H1 (cell line): ENCODE data around the gene SEPTIN7. TPM values are rescaled to one million over a fixed set of nuclear protein-coding genes. Genes with fewer than 3 reads are reported as not detected.

Experiments
- ASH2L ChIP-seq: fragments of 200-600, 300-600 bp; sonication (generic); IDR thresholded peaks from one replicate; pipeline ENCODE4 v1.7.1; 2017; ENCODE audit warnings: low read length
- BCL11A ChIP-seq, 2 experiments: IDR thresholded peaks; one replicate each; pipeline ENCODE4 v1.6.1; 2011; ENCODE audit warnings: low read depth in 2 of 2, low read length in 2 of 2, mild to moderate bottlenecking in 2 of 2
- CBX5 ChIP-seq: fragments of 300-800, 300-1000 bp; sonication (generic); IDR thresholded peaks from 2 replicates; pipeline ENCODE4 v1.7.1; 2016; ENCODE audit warnings: antibody characterized with exemption, low read length, low read depth
- CREB1 ChIP-seq: IDR thresholded peaks from 2 replicates; pipeline ENCODE4 v1.6.1; 2012; ENCODE audit warnings: inconsistent platforms
- CTBP2 ChIP-seq: IDR thresholded peaks from 2 replicates; pipeline ENCODE4 v1.7.0; 2011; ENCODE audit warnings: borderline replicate concordance, mild to moderate bottlenecking, moderate library complexity, mixed read lengths, low read length; ENCODE audit not compliant: insufficient read depth, insufficient read length
- EP300 ChIP-seq, 2 experiments: IDR thresholded peaks; 1 replicate in 1 of 2; 2 replicates in 1 of 2; pipeline ENCODE4 v1.6.1; 2011 to 2012; ENCODE audit warnings: low read depth in 2 of 2, low read length in 2 of 2, mild to moderate bottlenecking in 2 of 2, borderline replicate concordance in 1 of 2, inconsistent platforms in 1 of 2, moderate library complexity in 1 of 2
- EZH2 ChIP-seq: fragments of 200-600 bp; sonication (generic); IDR thresholded peaks from 2 replicates; pipeline ENCODE4 v1.7.1; 2012; ENCODE audit warnings: low read depth, mild to moderate bottlenecking, moderate library complexity, low read length, inconsistent platforms; ENCODE audit not compliant: severe bottlenecking
- GTF2F1 ChIP-seq: IDR thresholded peaks from 2 replicates; pipeline ENCODE4 v1.6.1; 2012; ENCODE audit warnings: low read depth, low read length, improper control_type of control experiment, borderline replicate concordance
- HDAC2 ChIP-seq, 2 experiments: fragments of 300-600 bp in 1 of 2; sonication (generic) in 1 of 2; IDR thresholded peaks; 2 replicates each; pipeline ENCODE4 v1.6.1; 2011 to 2012; ENCODE audit warnings: low read depth in 2 of 2, low read length in 2 of 2, mild to moderate bottlenecking in 2 of 2, moderate library complexity in 2 of 2, borderline replicate concordance in 1 of 2, inconsistent platforms in 1 of 2
- JUND ChIP-seq: IDR thresholded peaks from 2 replicates; pipeline ENCODE4 v1.6.1; 2011; ENCODE audit warnings: mild to moderate bottlenecking, improper control_type of control experiment, low read length
- KDM1A ChIP-seq: fragments of 200-600, 300-600 bp; sonication (generic); IDR thresholded peaks from 2 replicates; pipeline ENCODE4 v1.7.1; 2016; ENCODE audit warnings: mild to moderate bottlenecking, low read length, borderline replicate concordance
- POU5F1 ChIP-seq: IDR thresholded peaks from 2 replicates; pipeline ENCODE4 v1.6.1; 2011; ENCODE audit warnings: low read depth, mild to moderate bottlenecking, low read length, moderate library complexity
- SIN3A ChIP-seq, 2 experiments: IDR thresholded peaks in 1 of 2; conservative IDR thresholded peaks in 1 of 2; 2 replicates each; pipeline ENCODE4 v1.6.1; 2011 to 2012; ENCODE audit warnings: low read length in 2 of 2, improper control_type of control experiment in 1 of 2, low read depth in 1 of 2, mild to moderate bottlenecking in 1 of 2
- SIRT6 ChIP-seq: IDR thresholded peaks from one replicate; pipeline ENCODE4 v1.7.1; 2012; ENCODE audit warnings: low read length, inconsistent platforms
- SIX5 ChIP-seq: IDR thresholded peaks from 2 replicates; pipeline ENCODE4 v1.6.1; 2011; ENCODE audit warnings: mild to moderate bottlenecking, low read depth, low read length
- SP4 ChIP-seq: IDR thresholded peaks from 2 replicates; pipeline ENCODE4 v1.6.1; 2012; ENCODE audit warnings: low read length, inconsistent platforms
- TAF1 ChIP-seq: IDR thresholded peaks from 2 replicates; pipeline ENCODE4 v1.6.1; 2011; ENCODE audit warnings: mild to moderate bottlenecking, low read depth, low read length
- YY1 ChIP-seq: IDR thresholded peaks from 2 replicates; pipeline ENCODE4 v1.6.1; 2011; ENCODE audit warnings: low read depth, mild to moderate bottlenecking, low read length
- ZNF274 ChIP-seq: IDR thresholded peaks from 2 replicates; pipeline ENCODE4 v1.7.0; 2012; ENCODE audit warnings: low read length, borderline replicate concordance; ENCODE audit errors: extremely low read depth
- polyA plus RNA-seq, 7 experiments: library from polyadenylated mRNA; depleted of rRNA in 3 of 7; stranded (reverse) in 5 of 7; unstranded in 2 of 7; fragments of >200 nt in 5 of 7; fragments of 200-250 nt in 2 of 7; gene quantifications; 1 replicate in 5 of 7; 2 replicates in 1 of 7; 4 replicates in 1 of 7; pipeline versions ENCODE4 v1.2.1 to v1.2.3, GENCODE V29; 2011 to 2013; ENCODE audit warnings: missing spikeins in 2 of 7, mixed read lengths in 2 of 7
- total RNA-seq: library from RNA; stranded (reverse); fragmentation: NEBNext Ultra II Directional; extraction: Animal tissue kit (Norgen Biotek cat#: 25700); gene quantifications from 2 replicates; pipeline ENCODE4 v1.2.1, GENCODE V29; 2021
- TF ChIP-seq, protein P1 (sequence below): IDR thresholded peaks from 2 replicates; pipeline ENCODE4 v1.6.1; 2012; ENCODE audit warnings: low read length, inconsistent platforms
- TF ChIP-seq, protein P2 (sequence below): IDR thresholded peaks from 2 replicates; pipeline ENCODE4 v1.6.1; 2011; ENCODE audit warnings: low read depth, mild to moderate bottlenecking, low read length; ENCODE audit not compliant: insufficient read depth
- TF ChIP-seq, protein P3 (sequence below): IDR thresholded peaks from 2 replicates; pipeline ENCODE4 v1.6.1; 2012; ENCODE audit warnings: inconsistent platforms

Gene SEPTIN7
- total and polyA plus RNA-seq, 2 of the 8 experiments (the other 6 are each of a cell fraction or from before 2014, with no cell fraction given): 85.3 to 183 TPM

DNA sequence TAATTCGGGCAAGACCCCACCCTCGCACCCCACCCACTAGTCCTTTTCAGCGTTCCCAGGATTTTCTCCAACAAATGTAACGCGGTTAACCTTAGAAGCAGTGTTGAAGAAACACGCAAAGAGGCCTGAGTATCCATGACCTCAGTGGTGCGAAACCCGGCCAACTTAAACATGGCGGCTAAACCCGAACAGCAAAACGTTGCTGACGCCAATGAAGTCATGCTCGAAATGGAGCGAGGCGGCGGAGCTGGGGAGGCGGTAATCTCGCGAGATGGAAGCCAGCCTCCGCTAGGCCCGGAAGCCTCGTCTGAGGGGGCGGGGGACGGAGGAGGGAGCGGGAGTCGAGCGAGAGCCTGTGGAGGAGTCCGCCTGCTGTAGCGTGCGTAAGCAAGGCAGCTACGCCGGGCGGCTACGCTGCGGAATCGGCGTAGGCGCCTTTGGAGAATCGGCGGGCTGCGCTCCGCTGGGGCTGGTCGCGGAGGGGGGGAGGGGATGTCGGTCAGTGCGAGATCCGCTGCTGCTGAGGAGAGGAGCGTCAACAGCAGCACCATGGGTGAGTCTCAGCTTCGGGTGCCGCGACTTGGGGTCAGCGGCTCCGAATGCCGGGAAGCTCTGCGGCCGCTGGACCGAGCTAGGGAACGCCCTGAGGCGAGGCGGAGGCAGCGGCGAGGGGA is at the start of gene SEPTIN7 (continued):
- TF ChIP-seq CTBP2 (no peak), EP300 (IDR thresholded peaks at IDR 0.05; ENCODE audit: borderline replicate concordance in 1 of 2, low read depth in 2 of 2, low read length in 2 of 2) (no peak; a peak in 1 of 3 replicates), CREB1 (peak; percentile 17), BCL11A (IDR thresholded peaks at IDR 0.05; ENCODE audit: low read depth in 2 of 2, low read length in 2 of 2) (no peak), POU5F1 (no peak), KDM1A (no peak), SIN3A (conservative IDR thresholded peaks at IDR 0.05 in 1 of 2, IDR thresholded peaks at IDR 0.05 in 1 of 2; ENCODE audit: low read depth in 1 of 2, low read length in 2 of 2) (peak in 1 of 2 experiments; percentile 20; a peak in 1 of 4 replicates), TAF1 (peak; percentile 99), ASH2L (peak; percentile 79), EZH2 (no peak), JUND (peak; percentile 77; the same call in 1 of the 2 replicates), SP4 (peak; percentile 84), SIX5 (no peak), ZNF274 (no peak), YY1 (peak; percentile 98), HDAC2 (IDR thresholded peaks at IDR 0.05; ENCODE audit: borderline replicate concordance in 1 of 2, low read depth in 2 of 2, low read length in 2 of 2) (no peak), CBX5 (no peak), SIRT6 (no peak), GTF2F1 (peak; percentile 89; the same call in 1 of the 2 replicates)
- TF ChIP-seq, protein P1, sequence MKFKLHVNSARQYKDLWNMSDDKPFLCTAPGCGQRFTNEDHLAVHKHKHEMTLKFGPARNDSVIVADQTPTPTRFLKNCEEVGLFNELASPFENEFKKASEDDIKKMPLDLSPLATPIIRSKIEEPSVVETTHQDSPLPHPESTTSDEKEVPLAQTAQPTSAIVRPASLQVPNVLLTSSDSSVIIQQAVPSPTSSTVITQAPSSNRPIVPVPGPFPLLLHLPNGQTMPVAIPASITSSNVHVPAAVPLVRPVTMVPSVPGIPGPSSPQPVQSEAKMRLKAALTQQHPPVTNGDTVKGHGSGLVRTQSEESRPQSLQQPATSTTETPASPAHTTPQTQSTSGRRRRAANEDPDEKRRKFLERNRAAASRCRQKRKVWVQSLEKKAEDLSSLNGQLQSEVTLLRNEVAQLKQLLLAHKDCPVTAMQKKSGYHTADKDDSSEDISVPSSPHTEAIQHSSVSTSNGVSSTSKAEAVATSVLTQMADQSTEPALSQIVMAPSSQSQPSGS: peak; percentile 97
- TF ChIP-seq, protein P2, sequence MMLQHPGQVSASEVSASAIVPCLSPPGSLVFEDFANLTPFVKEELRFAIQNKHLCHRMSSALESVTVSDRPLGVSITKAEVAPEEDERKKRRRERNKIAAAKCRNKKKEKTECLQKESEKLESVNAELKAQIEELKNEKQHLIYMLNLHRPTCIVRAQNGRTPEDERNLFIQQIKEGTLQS: no peak
- TF ChIP-seq, protein P3, sequence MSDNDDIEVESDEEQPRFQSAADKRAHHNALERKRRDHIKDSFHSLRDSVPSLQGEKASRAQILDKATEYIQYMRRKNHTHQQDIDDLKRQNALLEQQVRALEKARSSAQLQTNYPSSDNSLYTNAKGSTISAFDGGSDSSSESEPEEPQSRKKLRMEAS: peak; percentile 78
